CD8-positive, alpha-beta memory T cell (primary cell): ENCODE measurements around the gene SMARCA2. TPM values are rescaled to one million over a fixed set of nuclear protein-coding genes. Genes with fewer than 3 reads are reported as not detected.
A peak's percentile ranks its signal among the peaks of the same experiment; 100 is the strongest.

ENCODE experiments used
- CTCF ChIA-PET: fragments of 350-600 bp; sonication (Branson Sonifier 250); formaldehyde crosslinking; loops from one replicate; lab custom pipeline; 2021; ENCODE audit warnings: antibody characterized with exemption; lab: Charles Lee
- POLR2A ChIA-PET: fragments of 350-600 bp; sonication (Branson Sonifier 250); formaldehyde crosslinking; loops from one replicate; lab custom pipeline; 2021; ENCODE audit warnings: antibody characterized with exemption; lab: Charles Lee
- DNase-seq, 5 donors: peaks; one replicate each; pipeline versions ENCODE4 v3.0.0 to v3.0.0-alpha.2; 2020 to 2022; ENCODE audit warnings: mixed read lengths in 1 of 5
- H3K27ac ChIP-seq: one replicate; pipeline ENCODE4 v1.7.0; 2013; ENCODE audit warnings: low read depth, mild to moderate bottlenecking, low read length, moderate library complexity
- H3K27me3 ChIP-seq: 2 replicates; pipeline ENCODE4 v1.7.0; 2013; ENCODE audit warnings: low read length, mild to moderate bottlenecking; ENCODE audit not compliant: insufficient read depth, poor library complexity, severe bottlenecking
- H3K36me3 ChIP-seq: 2 replicates; pipeline ENCODE4 v1.7.0; 2013; ENCODE audit warnings: mild to moderate bottlenecking, low read length, moderate library complexity; ENCODE audit not compliant: insufficient read depth
- H3K4me1 ChIP-seq: 2 replicates; pipeline ENCODE4 v1.7.0; 2013; ENCODE audit warnings: mild to moderate bottlenecking, low read length, moderate library complexity; ENCODE audit not compliant: insufficient read depth
- H3K4me3 ChIP-seq: 2 replicates; pipeline ENCODE4 v1.7.0; 2013; ENCODE audit warnings: mild to moderate bottlenecking, low read length
- H3K9me3 ChIP-seq: 2 replicates; pipeline ENCODE4 v1.7.0; 2013; ENCODE audit warnings: mild to moderate bottlenecking, low read length
- H3K27ac Mint-ChIP-seq, 8 donors: one replicate each; pipeline ENCODE4 v1.8.0; 2020 to 2021; ENCODE audit warnings: mixed read lengths in 8 of 8, mild to moderate bottlenecking in 6 of 8, inconsistent platforms in 3 of 8, moderate library complexity in 3 of 8
- H3K27me3 Mint-ChIP-seq, 2 donors: one replicate each; pipeline ENCODE4 v1.8.0; 2020 to 2021; ENCODE audit warnings: mixed read lengths in 2 of 2, mild to moderate bottlenecking in 1 of 2, moderate library complexity in 1 of 2
- H3K36me3 Mint-ChIP-seq, 3 donors: one replicate each; pipeline ENCODE4 v1.8.0; 2020 to 2021; ENCODE audit warnings: mixed read lengths in 3 of 3, inconsistent platforms in 1 of 3, mild to moderate bottlenecking in 1 of 3
- H3K4me1 Mint-ChIP-seq, 3 donors: one replicate each; pipeline ENCODE4 v1.8.0; 2020 to 2021; ENCODE audit warnings: mixed read lengths in 3 of 3, inconsistent platforms in 1 of 3, mild to moderate bottlenecking in 1 of 3
- H3K4me3 Mint-ChIP-seq, 7 donors: one replicate each; pipeline ENCODE4 v1.8.0; 2020 to 2021; ENCODE audit warnings: mixed read lengths in 7 of 7, mild to moderate bottlenecking in 6 of 7, moderate library complexity in 4 of 7, inconsistent platforms in 2 of 7
- H3K9me3 Mint-ChIP-seq, 5 donors: one replicate each; pipeline ENCODE4 v1.8.0; 2020 to 2022; ENCODE audit warnings: mixed read lengths in 5 of 5, mild to moderate bottlenecking in 3 of 5, moderate library complexity in 2 of 5, inconsistent platforms in 1 of 5
- polyA plus RNA-seq: library from polyadenylated mRNA; unstranded; fragments of 300-500 nt; fragmentation: Illumina TruSeq; gene quantifications from one replicate; pipeline ENCODE4 v1.2.3, GENCODE V29; 2021
- total RNA-seq, 2 experiments: library from RNA; stranded (reverse); gene quantifications; one replicate each; pipeline ENCODE4 v1.2.3, GENCODE V29; 2021

SMARCA2 gene
- total and polyA plus RNA-seq, 3 experiments from 2014 or later, result 56.7 to 156 (median 145) TPM

- Mint-ChIP-seq H3K4me3 (peak overlapping the region; percentile 57 to 80 (median 69)), H3K36me3 (peaks cover 0 to 10% (median 0%) of the 10 kb centered on the region in 3 donors), H3K27me3 (no peaks in the 10 kb centered on the region), H3K27ac (peak overlapping the region; percentile 87 to 97 (median 94)), H3K9me3 (no peaks in the 10 kb centered on the region), H3K4me1 (peaks cover 95 to 96% (median 96%) of the 10 kb centered on the region in 3 donors)
- ChIA-PET CTCF (interaction anchor here (1.0 to 1.3 kb wide), 2 partner anchors 21 to 31 kb away, joined by 3 to 4 read pairs; no protein-coding TSS in a partner anchor), POLR2A (interaction anchor here (1.0 kb wide), 1 partner anchor 31 kb away, joined by 5 read pairs; no protein-coding TSS in a partner anchor)
- no peaks in the 10 kb centered on the region for H3K9me3 ChIP-seq
- DNase-seq, result peak in 1 of 5 donors; percentile 55
- H3K4me1 ChIP-seq, result peaks cover 93% of the 10 kb centered on the region
- H3K27ac ChIP-seq, result peak overlapping the region; percentile 32
- peak overlapping the region; percentile 21 for H3K4me3 ChIP-seq
- H3K36me3 ChIP-seq, result no peaks in the 10 kb centered on the region
- H3K27me3 ChIP-seq, result no peaks in the 10 kb centered on the region
Measured at GRCh38 chr9:2022560-2022959, 7.4 kb downstream of the SMARCA2 start.

GRCh38 chr9:2023042-2023441, 7.9 kb downstream of the SMARCA2 start:
- Mint-ChIP-seq H3K4me3 (peak overlapping the region; percentile 57 to 80 (median 69)), H3K4me1 (peaks cover 98 to 100% (median 100%) of the 10 kb centered on the region in 3 donors), H3K36me3 (peaks cover 0 to 6% (median 0%) of the 10 kb centered on the region in 3 donors), H3K27me3 (no peaks in the 10 kb centered on the region), H3K27ac (peak overlapping the region; percentile 87 to 97 (median 94)), H3K9me3 (no peaks in the 10 kb centered on the region)
- Histone ChIP-seq H3K4me3 (peak overlapping the region; percentile 21), H3K9me3 (no peaks in the 10 kb centered on the region), H3K36me3 (no peaks in the 10 kb centered on the region), H3K27ac (peak overlapping the region; percentile 32), H3K4me1 (peaks cover 98% of the 10 kb centered on the region), H3K27me3 (no peaks in the 10 kb centered on the region)
- ChIA-PET POLR2A (interaction anchor here (1.4 kb wide), 1 partner anchor 8 kb away, joined by 5 read pairs; the partner anchor contains the start of gene SMARCA2), CTCF (interaction anchor here (1.0 to 1.3 kb wide), 2 partner anchors 21 to 30 kb away, joined by 3 to 4 read pairs; no protein-coding TSS in a partner anchor)
- DNase-seq, result no peak

GRCh38 chr9:2023532-2023931, 8.4 kb downstream of the SMARCA2 start:
- H3K27me3 ChIP-seq, result no peaks in the 10 kb centered on the region
- Mint-ChIP-seq H3K27ac (peak overlapping the region; percentile 87 to 97 (median 94)), H3K9me3 (no peaks in the 10 kb centered on the region), H3K4me3 (peak overlapping the region; percentile 15 to 80 (median 69)), H3K27me3 (no peaks in the 10 kb centered on the region), H3K36me3 (peaks cover 0 to 4% (median 3%) of the 10 kb centered on the region in 3 donors), H3K4me1 (peaks cover 98 to 100% (median 100%) of the 10 kb centered on the region in 3 donors)
- ChIA-PET POLR2A (interaction anchor here (1.4 kb wide), 1 partner anchor 9 kb away, joined by 5 read pairs; the partner anchor contains the start of gene SMARCA2), CTCF (no interaction called here)
- DNase-seq, result no peak
- no peak overlapping the region for H3K4me3 ChIP-seq
- peak overlapping the region; percentile 32 for H3K27ac ChIP-seq
- peaks cover 98% of the 10 kb centered on the region for H3K4me1 ChIP-seq
- H3K9me3 ChIP-seq, result no peaks in the 10 kb centered on the region
- H3K36me3 ChIP-seq, result no peaks in the 10 kb centered on the region

DNA sequence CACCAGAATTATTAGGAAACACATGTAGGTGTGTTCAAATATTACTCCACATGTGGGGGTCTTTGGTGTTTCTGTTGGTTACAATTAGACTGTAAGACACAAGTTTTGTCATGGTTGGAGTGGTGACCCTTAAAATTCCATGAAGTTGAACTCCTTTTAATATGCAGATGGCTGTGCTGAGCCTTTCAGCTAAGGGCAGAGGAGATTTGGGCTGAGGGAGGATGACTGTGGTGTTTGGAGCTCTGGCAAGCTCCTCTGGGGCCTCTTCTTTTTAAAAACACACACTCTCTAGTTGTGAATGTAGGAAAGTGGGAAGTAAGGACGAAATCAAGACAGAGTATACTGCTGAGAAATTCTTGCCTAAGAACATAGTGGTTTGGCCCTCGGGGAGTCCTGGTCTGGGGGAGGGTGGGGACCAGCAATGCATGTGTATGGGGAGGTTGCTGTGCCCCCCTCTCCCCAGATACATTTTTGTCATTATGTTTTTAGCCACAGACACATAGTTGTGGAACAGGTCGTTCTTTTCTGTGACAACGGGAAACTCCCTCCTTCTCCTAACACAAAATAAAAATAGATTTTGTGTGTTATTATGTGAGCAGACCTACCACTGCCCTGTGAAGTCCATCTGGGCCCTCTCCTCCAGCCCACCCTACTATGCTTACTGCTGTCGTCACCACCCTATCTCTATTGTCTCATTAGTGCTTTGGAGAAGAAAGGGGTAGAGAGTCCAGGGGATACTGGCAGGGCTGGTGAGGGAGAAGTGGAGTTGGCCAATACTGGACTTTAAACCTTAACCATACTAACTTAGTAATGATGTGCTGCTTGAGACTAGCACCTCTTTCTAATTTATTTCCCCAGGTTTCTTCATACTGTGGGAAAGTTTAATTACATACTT, 10.0 kb downstream of the SMARCA2 start:
- CTCF ChIA-PET, result no interaction called here

DNA sequence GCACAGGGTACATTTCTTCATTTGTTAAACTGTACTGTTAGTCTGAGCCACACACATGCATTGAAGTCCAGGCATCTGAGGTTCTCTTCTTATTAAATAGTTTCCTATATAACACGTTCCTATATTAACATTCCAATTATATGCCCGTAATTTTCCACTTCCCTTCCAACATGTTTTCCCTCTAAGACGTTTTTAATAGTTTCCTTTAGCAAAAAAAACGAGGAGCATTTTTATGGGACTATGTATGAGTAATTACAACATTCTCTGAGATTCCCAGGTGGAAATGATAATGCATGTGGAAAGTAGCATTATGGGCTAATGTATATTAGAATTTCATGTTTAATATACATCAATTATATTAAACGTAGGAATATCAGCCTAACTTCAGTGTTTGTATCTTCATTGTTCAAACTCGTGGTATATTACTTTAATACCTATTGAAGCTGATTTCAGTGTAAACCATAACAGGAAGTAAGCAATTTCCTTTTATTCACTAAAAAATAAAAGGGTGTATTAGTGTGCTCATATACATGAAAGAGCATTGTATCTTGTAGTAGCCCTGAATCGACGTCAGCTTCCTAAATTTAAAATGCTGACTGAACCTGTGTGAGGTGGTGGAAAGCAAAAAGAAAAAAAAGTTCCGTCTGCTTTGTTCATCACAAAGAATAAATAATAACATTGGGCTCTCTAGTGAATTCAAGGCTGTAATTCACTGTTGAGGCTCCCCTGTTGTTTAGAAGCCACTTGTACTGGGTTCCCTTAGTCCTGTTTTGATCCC, 11.3 kb downstream of the SMARCA2 start:
- no peaks in the 10 kb centered on the region for H3K9me3 ChIP-seq
- H3K27me3 ChIP-seq, result no peaks in the 10 kb centered on the region
- peak overlapping the region; percentile 51 to 80 (median 67) for H3K4me3 Mint-ChIP-seq
- CTCF ChIA-PET, result no interaction called here
- peak overlapping the region; percentile 83 to 97 (median 94) for H3K27ac Mint-ChIP-seq
- no peaks in the 10 kb centered on the region for H3K36me3 ChIP-seq
- peaks cover 96 to 100% (median 100%) of the 10 kb centered on the region in 3 donors for H3K4me1 Mint-ChIP-seq
- H3K4me3 ChIP-seq, result no peak overlapping the region
- peaks cover 83% of the 10 kb centered on the region for H3K4me1 ChIP-seq
- H3K36me3 Mint-ChIP-seq, result peaks cover 8 to 24% (median 10%) of the 10 kb centered on the region in 3 donors
- no peaks in the 10 kb centered on the region for H3K9me3 Mint-ChIP-seq
- peak in 1 of 5 donors; percentile 54 for DNase-seq
- H3K27me3 Mint-ChIP-seq, result no peaks in the 10 kb centered on the region
- POLR2A ChIA-PET, result interaction anchor here (0.6 to 3.2 kb wide), 3 partner anchors 10 to 27 kb away, joined by 3 to 28 read pairs (median 4); partner anchors contain the start of gene SMARCA2
- peak overlapping the region; percentile 11 for H3K27ac ChIP-seq

More for the DNA sequence above, 10.0 kb downstream of the SMARCA2 start:
- POLR2A ChIA-PET, result interaction anchor here (3.2 kb wide), 1 partner anchor 9 kb away, joined by 28 read pairs; the partner anchor contains the start of gene SMARCA2
- H3K9me3 ChIP-seq, result no peaks in the 10 kb centered on the region
- H3K27ac ChIP-seq, result no peak overlapping the region
- Mint-ChIP-seq H3K36me3 (peaks cover 2 to 13% (median 8%) of the 10 kb centered on the region in 3 donors), H3K27me3 (no peaks in the 10 kb centered on the region), H3K27ac (peak overlapping the region; percentile 83 to 97 (median 94)), H3K9me3 (no peaks in the 10 kb centered on the region), H3K4me3 (peak overlapping the region; percentile 30 to 80 (median 47)), H3K4me1 (peaks cover 98 to 100% (median 100%) of the 10 kb centered on the region in 3 donors)
- H3K4me3 ChIP-seq, result no peak overlapping the region
- no peaks in the 10 kb centered on the region for H3K27me3 ChIP-seq
- no peaks in the 10 kb centered on the region for H3K36me3 ChIP-seq
- DNase-seq, result no peak
- peaks cover 92% of the 10 kb centered on the region for H3K4me1 ChIP-seq

DNA sequence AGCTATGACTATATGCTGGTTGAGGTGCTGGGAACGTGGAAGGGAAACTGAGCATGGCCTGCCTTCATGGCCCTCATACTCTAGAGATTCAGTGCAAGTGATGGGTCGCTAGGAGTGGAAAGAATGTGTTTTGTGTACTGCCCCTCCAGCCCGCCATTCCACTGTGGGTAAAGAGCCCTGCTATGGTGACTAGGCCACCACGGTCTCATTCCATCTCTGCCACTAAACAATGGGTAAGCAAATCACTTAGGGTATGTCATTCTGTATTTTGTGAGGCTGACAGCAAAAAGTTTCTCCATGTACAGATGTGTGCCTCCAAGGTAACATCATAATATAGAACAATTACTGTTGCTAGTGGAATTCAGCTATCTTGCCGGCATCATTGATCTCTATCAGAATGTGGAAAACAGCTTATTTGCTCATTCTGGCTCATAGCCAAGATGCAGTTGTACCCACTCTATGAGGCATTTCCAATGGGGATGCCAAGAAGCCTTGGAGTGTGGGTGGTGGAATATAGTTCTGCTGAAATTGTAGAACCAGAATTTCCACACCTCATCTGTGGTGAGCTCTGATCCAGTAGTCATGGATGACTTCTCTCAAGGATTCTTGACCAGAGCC, 12.5 kb downstream of the SMARCA2 start:
- POLR2A ChIA-PET, result interaction anchor here (1.3 to 3.2 kb wide), 2 partner anchors 11 kb away, joined by 4 to 28 read pairs; partner anchors contain the start of gene SMARCA2
- no peak for DNase-seq
- Histone ChIP-seq H3K4me3 (no peak overlapping the region), H3K27ac (no peak overlapping the region), H3K36me3 (peaks cover 7% of the 10 kb centered on the region), H3K4me1 (peaks cover 72% of the 10 kb centered on the region), H3K27me3 (no peaks in the 10 kb centered on the region), H3K9me3 (no peaks in the 10 kb centered on the region)
- no peaks in the 10 kb centered on the region for H3K27me3 Mint-ChIP-seq
- peak overlapping the region; percentile 29 to 89 (median 80) for H3K27ac Mint-ChIP-seq
- H3K4me1 Mint-ChIP-seq, result peaks cover 95 to 100% (median 100%) of the 10 kb centered on the region in 3 donors
- H3K4me3 Mint-ChIP-seq, result peak overlapping the region; percentile 15 to 45 (median 34)
- H3K36me3 Mint-ChIP-seq, result peaks cover 8 to 35% (median 13%) of the 10 kb centered on the region in 3 donors
- no peaks in the 10 kb centered on the region for H3K9me3 Mint-ChIP-seq
- CTCF ChIA-PET, result interaction anchor here (0.7 to 1.1 kb wide), 2 partner anchors 11 to 27 kb away, joined by 3 to 5 read pairs; no protein-coding TSS in a partner anchor

- Histone ChIP-seq H3K27me3 (no peaks in the 10 kb centered on the region), H3K36me3 (peaks cover 19% of the 10 kb centered on the region), H3K4me1 (peaks cover 59% of the 10 kb centered on the region), H3K9me3 (no peaks in the 10 kb centered on the region), H3K27ac (no peak overlapping the region), H3K4me3 (no peak overlapping the region)
- H3K27ac Mint-ChIP-seq, result peak overlapping the region in 1 of 8 donors; percentile 65
- H3K9me3 Mint-ChIP-seq, result no peaks in the 10 kb centered on the region
- ChIA-PET CTCF (no interaction called here), POLR2A (no interaction called here)
- no peak for DNase-seq
- H3K4me3 Mint-ChIP-seq, result peak overlapping the region in 1 of 7 donors; percentile 6
- no peaks in the 10 kb centered on the region for H3K27me3 Mint-ChIP-seq
- peaks cover 82 to 94% (median 89%) of the 10 kb centered on the region in 3 donors for H3K4me1 Mint-ChIP-seq
- H3K36me3 Mint-ChIP-seq, result peaks cover 8 to 47% (median 19%) of the 10 kb centered on the region in 3 donors
Measured at GRCh38 chr9:2028888-2029287, 13.7 kb downstream of the SMARCA2 start.
